ENCODE data around the gene TMEM131L.
"Not testable (repeated sequence)": the region's sequence is repeated elsewhere in the genome, so short reads cannot be mapped to it uniquely, and the experiment has no call there.

The TMEM131L gene

GRCh38 chr4:153528705-153529485 lies 62.7 kb downstream of the TMEM131L start:
- DNase-seq = no peak

DNA sequence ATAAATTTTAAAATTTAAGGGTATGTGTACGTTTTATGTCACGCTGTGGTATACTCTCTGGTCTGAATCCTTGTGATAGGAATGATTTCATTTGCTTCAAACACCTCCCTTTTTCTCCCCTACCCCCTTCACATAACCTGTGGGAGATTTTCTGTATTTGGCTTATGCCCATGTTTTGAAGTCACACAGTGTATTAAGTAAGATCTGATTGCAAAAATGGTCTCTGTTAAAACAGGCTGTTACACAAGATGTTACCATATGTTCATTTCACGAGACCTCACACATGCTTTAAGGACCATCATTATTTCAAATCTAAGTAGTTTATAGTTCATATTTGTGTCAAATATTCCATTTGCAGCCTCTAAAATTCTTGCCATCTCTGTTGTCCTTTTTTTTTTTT lies 63.5 kb downstream of the TMEM131L start:
- no peak for DNase-seq

- no peak for DNase-seq
These were observed 64.3 kb downstream of the TMEM131L start for GRCh38 chr4:153530284-153530999.

- peak; percentile 4 for DNase-seq
These were observed 64.8 kb downstream of the TMEM131L start for GRCh38 chr4:153531000-153531358.

- peak; percentile 64 for DNase-seq
These were observed 65.9 kb downstream of the TMEM131L start for GRCh38 chr4:153531976-153532626.

- DNase-seq = no peak
These were observed 66.5 kb downstream of the TMEM131L start for GRCh38 chr4:153532636-153533035.

- DNase-seq = no peak
These were observed 67.2 kb downstream of the TMEM131L start for GRCh38 chr4:153533387-153533786.

- no peak for DNase-seq
These were observed 68.9 kb downstream of the TMEM131L start for GRCh38 chr4:153534792-153535629.

DNA sequence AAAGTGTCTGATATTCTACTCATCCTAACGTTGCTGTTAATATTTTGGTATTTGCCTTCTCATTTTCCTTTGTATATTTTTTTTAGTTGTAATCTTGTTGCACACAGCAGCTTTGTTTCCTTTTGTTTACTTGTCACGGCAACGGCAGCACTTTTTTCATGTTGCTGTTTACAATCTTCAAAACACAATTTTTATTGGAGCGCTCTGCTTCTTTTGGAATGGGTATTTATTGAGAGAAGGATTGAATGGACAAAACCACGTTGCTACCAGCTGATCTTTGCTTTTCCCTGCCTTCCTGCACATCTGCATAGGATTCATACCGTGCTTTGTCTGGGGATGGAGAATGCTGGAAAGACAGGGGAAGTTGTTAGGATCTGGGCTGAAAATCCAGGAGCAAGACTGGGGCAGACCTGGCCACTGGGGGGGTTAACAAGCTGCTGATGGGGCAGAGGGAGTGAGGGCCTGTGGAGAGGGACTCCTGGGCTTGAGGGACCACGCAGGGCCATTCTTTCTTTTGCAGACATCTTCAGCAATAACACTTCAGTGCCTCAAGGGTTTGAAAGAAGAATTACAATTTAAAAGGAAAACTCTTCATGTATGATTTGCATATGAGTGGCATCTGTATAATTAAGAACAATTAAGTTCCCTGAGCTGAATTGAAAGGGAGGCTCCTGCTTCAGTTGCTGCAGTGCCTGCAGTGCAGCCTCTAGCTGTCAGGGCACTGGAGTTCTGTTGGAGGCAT lies 69.8 kb downstream of the TMEM131L start:
- peak; percentile 2 for DNase-seq

DNA sequence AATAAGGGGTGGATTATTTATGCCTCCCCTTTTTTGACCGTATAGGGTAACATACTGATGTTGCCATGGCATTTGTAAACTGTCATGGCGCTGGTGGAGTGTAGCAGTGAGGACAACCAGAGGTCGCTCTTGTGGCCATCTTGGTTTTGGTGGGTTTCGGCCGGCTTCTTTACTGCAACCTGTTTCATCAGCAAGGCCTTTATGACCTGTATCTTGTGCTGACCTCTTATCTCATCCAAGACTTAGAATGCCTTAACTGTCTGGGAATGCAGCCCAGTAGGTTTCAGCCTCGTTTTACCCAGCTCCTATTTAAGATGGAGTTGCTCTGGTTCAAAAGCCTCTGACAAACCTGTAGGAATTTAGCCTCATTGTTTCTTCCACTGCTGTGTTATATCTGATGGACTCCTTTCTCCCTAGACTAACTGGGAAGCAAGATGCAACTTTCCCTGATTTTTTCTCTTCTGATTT lies 71.4 kb downstream of the TMEM131L start:
- no peak for DNase-seq

DNA sequence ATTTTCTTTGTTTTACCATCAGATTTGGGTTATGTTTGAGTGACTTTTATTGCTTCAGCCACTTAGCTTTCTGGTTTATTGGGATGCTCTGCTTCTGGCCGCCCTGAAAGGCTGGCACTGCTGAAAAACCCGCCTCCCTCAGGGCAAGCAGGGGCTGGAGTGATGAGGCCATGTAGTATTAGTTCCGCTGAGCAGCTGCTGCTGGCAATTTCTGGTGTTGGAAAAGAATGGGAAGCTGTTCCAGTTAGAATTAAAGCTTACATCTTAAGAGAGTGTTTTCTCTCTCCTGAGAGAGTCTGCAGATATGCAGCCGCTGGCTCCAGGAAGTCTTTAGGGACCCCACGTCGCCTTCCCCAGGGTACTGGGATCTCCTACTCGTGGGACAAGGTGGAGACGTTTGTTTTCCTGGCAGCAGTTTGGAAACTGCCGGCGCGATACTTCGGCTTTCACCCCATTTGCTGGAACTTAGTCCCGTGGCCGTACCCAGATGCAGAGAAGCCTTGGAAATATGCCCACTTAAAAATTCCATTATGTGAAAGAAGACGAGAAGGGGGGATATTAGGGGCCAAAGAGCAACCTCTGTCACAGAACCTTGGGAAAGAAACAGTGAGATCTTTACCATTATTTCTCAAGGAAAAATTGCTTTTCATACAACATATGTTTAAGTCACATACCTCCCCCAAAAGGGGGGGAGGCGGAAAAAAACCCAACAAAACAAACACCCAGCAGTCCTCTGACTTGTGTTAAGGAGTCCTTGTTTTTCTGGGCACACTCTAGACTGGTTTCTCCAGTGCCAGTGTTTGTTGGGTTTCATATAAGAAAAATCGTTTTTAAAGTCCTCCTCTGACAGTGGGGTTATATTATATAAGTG lies 72.6 kb downstream of the TMEM131L start:
- DNase-seq = no peak

- no peak for DNase-seq
These were observed 73.3 kb downstream of the TMEM131L start for GRCh38 chr4:153539422-153539821.

GRCh38 chr4:153541456-153542096 lies 75.4 kb downstream of the TMEM131L start:
- DNase-seq = no peak

DNA sequence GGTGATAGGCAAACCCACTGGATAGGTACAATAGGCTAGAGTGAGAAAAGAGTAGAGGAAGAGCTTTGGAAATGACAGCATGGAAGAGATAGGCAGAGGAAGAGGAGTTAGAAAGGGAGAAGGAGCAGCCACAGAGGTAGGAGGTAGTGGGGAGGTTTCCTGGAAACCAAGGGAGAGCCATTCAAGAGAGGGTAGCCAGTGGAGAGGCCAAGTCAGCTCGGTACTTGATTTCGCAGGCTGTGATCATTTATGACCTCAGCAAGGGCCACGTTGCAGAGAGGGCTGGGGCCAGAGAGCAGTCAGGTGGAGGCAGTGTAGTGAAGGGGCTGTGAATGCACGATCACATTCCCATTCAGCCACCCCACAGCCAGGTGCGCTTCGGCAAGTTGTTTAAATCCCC lies 76.0 kb downstream of the TMEM131L start:
- no peak for DNase-seq

GRCh38 chr4:153542834-153543233 lies 76.7 kb downstream of the TMEM131L start:
- no peak for DNase-seq

- DNase-seq = no peak
These were observed 77.2 kb downstream of the TMEM131L start for GRCh38 chr4:153543351-153543750.

DNA sequence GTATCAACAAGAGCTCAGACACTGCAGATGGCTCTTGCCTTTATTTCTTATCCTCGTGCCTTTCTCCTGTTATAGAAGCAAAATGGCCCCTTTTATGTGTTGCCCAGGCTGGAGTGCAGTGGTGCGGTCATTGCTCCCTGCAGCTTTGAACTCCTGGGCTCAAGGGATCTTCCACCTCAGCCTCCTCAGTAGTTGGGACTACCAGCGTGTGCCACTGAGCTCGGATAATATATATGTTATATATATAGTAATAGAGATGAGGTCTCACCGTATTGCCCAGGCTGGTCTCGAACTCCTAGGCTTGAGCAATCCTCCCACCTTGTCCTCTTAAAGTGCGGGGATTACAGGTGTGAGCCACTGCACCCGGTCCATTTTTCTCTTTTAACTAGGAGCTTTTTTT lies 79.7 kb downstream of the TMEM131L start:
- DNase-seq = no peak

DNA sequence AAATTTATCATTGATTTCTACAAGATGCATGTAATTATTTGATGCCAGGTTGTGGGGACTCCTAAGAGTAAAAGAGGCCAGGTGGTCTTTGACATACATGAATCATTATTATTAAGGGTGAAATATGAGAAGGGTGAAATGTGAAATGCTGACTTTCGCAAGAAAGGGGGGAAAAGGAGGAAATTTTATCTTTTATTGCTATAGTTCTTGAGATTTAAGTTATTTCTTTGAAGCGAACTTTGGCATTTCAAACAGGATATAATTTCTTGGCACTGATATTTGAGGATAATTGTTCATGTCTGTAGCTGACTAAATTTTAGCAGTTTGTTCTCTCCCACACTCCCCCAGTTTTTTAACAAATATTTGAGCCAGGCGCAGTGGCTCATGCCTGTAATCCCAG lies 80.1 kb downstream of the TMEM131L start:
- DNase-seq = no peak

GRCh38 chr4:153547520-153547919 lies 81.4 kb downstream of the TMEM131L start:
- DNase-seq = no peak

DNA sequence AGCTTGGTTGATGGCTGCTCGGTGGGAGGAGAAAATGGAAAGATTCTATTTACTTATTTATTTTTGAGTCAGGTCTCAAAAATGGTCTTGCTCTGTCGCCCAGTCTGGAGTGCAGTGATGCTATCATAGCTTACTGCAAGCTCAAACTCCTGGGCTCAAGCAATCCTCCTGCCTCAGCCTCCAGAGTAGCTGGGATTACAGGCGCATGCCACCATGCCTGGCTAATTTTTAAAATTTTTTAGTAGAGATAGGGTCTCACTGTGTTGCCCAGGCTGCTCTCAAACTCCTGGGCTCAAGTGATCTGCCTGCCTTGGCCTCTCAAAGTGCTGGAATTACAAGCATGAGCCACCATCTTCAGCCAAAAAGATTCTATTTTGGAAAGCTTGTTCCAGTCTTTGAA lies 82.7 kb downstream of the TMEM131L start:
- DNase-seq = not testable (repeated sequence)

- DNase-seq = no peak
These were observed 83.2 kb downstream of the TMEM131L start for GRCh38 chr4:153549405-153549804.

Measured in NCI-H146 (cell line).